AG08395 (cell line): Measurements from ENCODE around the gene DUSP19.

Experiments used
- DNase-seq: peaks from one replicate; pipeline ENCODE4 v3.0.0; 2012; ENCODE audit warnings: mixed read lengths, low spot score

DUSP19 gene

DNA sequence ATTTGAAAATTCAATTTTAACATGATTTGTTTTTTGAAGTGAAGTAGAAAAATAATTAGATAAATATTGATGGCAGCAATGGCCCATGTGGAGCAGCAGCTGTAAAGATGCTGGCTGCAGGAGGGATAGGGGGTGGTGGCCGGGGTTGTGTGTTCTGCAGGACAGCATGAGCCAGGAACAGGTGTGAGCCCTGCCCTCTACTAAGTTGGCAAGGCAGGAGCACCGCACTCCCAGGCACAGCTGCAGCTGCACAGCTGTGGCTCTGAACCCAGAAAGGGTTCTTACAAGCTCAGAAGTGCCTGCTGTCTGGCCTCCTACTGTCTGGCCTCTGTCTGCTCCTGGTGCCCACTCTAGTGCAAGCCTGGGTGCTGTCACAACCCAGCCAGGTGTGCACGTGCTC is 10.0 kb upstream of the DUSP19 start:
- DNase-seq = no peak

GRCh38 chr2:183069174-183069573 is 9.4 kb upstream of the DUSP19 start:
- DNase-seq = no peak

DNA sequence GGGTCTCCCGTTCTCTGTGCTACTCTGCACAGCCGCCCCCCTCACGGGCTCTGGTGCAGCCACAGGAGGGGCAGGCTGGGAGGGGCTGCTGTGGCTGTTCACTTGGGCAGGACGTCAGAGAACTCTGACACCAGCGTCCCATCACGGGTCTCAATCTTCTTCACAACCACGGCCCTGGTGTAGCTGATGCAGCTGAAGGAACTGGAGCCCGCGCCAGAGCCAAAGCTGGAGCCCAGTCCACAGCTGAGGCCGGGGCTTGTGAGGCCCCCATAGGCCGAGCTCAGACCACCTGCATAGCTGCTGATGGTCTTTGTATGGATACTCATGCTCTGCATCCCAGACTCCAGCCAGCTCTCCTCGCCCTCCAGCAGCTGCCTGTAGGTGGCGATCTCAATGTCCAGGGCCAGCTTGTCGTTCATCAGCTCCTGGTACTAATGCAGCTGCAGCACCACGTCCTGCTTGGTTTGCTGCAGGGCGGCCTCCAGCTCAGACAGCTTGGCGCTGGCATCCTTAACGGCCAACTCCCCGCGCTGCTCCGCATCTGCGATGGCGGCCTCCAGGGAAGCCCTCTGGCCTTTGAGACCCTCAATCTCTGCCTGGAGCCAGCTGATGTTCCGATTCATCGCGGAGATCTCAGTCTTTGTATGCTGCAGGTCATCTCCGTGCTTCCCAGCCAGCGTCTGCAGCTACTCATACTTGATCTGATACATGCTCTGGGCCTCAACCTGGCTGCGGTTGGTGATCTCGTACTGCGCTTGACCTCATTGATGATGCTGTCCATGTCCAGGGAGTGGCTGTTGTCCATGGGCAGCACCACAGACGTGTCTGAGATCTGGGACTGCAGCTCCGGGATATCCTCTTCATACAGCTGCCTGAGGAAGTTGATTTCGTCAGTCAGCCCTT is 7.4 kb upstream of the DUSP19 start:
- peak; percentile 29 for DNase-seq

DNA sequence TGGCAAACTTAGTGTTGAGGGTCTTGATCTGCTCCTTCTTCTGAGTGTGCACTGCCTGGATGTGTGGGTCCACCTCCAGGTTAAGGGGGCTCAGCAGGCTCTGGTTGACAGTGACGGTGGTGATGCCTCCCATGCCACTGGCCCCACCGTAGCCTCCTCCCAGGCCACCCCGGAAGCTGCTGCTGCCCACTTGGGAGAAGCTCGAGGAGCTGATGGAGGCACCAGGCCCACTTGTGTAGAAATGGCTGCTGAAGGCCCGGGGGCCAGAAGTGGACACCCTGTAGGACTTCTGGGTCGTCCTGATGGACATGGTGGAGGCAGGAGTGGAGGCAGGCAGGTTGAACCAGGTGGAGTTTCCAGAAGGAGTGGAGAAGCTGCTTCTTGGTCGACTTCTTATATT is 6.4 kb upstream of the DUSP19 start:
- no peak for DNase-seq

DNA sequence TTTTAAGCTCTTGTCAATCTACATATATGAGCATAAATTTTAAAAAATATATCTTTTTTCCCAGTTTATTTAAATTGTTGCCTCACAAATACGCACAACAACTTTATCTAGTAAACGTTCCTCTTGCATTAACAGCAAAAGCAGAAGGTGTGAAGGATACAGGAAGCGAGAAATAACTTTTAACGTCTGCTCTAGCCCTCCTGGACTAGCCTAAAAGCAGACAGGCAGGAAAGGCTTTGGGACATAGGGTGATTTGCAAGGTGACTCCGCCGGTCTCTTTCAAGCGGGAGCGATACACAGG is 434 bp upstream of the DUSP19 start:
- DNase-seq = no peak

- DNase-seq = peak; percentile 29
These were observed 710 bp downstream of the DUSP19 start for GRCh38 chr2:183079139-183079775.

- no peak for DNase-seq
These were observed 3.4 kb downstream of the DUSP19 start for GRCh38 chr2:183081911-183082310.

DNA sequence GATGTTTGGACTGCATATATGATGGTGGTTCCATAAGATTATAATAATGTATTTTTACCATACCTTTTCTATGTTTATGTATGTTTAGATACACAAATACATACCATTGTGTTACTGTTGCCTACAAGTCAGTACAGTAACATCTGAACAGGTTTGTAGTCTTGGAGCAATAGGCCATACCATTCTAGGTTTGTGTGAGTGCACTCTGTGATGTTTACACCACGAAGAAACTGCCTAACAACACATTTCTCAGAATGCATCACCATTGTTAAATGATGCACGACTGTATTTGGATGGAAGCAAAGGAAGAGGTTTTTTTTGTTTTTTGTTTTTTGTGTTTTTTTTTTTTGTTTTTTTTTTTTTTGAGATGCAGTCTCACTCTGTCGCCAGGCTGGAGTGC is 9.5 kb downstream of the DUSP19 start:
- no peak for DNase-seq

DNA sequence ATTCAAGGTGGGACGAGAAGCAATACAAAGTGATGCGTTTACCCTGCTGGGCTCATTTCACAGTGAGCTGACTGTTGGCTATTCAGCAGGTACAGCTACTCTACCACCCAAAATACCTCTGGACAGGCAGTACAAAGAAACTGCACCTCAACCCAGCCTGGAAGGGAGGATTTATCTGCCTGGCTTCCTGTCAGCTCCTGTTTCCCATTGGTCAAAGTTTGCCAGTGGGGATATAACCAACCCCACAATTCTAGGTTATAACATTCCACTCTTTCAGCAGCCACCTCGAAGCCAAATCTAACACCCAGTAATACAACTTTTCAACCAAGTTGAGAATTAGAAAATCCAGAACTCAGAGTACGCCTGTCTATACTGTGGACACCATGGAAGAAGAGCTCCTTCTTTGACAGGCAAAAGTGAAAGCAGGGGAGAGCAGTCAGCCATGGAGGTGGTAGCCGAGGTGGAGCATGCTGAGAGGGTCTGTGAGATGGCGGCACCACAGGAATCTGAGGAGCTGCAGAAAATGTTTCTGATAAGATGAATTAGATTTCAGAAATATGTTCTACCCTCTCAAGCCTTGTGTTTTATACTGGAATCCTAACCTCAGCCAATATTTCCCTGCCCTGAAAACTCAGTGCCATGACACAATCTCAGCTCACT is 10.8 kb downstream of the DUSP19 start:
- DNase-seq = no peak

- no peak for DNase-seq
These were observed 12.9 kb downstream of the DUSP19 start for GRCh38 chr2:183091318-183091953.

DNA sequence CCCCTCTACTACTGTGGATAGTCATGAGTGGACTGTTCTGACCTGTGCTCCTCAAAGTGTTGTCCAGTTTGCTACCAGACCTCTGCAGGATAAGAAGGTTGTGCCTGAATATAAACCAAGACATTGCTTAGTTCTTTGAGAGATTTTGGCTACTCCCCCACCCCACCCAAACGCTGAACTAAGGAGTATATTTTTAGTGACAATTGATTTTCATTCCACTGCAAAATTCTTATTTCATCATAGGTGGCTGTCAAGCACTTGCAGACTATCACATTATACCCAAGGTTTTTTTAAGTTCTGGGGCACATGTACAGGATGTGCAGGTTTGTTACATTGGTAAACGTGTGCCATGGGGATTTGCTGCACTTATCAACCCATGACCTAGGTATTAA is 13.4 kb downstream of the DUSP19 start:
- no peak for DNase-seq

- DNase-seq = peak; percentile 40
These were observed 15.5 kb downstream of the DUSP19 start for GRCh38 chr2:183093857-183094657.

GRCh38 chr2:183105402-183106134 is 27.0 kb downstream of the DUSP19 start:
- DNase-seq = no peak

- no peak for DNase-seq
These were observed 34.0 kb downstream of the DUSP19 start for GRCh38 chr2:183112577-183112976.

DNA sequence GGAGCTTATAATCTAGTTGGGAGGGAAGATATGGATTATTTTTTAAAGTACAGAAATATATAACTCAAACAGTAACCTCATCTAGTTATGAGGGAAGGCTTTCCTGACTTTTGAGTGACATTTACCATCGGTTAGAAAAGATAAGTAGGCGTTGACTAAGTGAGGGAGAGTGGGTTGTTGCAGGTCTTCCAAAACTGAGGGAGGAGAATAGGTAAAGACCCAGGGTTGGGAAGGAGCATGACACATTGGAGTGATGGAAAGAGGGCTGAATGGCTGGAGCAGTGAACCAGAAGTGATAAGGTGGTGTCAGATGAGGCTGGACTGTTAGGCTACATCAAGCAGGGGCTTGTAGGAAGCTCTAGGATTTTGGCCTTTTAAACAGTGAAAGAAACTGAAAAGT is 35.1 kb downstream of the DUSP19 start:
- DNase-seq = no peak

DNA sequence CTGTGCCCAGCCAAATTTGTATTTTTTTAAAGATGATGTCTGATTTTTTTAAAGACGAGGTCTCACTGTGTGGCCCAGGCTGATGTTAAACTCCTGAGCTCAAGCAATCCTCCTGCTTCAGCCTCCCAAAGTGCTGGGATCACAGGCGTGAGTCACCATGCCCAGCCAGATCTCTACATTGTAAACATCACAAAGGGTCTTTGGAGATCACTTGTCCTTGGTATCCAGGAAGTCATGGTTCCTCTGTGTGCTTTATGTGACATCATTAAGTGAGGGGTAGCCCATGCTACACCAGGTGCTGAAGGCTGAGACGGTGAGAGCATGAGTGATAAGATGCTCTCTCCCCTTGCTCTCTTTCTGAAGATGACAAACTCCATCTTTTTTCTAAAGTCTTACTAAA is 38.7 kb downstream of the DUSP19 start:
- no peak for DNase-seq

- no peak for DNase-seq
These were observed 44.8 kb downstream of the DUSP19 start for GRCh38 chr2:183123117-183123958.

- DNase-seq = no peak
These were observed 45.3 kb downstream of the DUSP19 start for GRCh38 chr2:183123959-183124221.

GRCh38 chr2:183124222-183124956 is 45.8 kb downstream of the DUSP19 start, which contains the start of gene NUP35:
Gene NUP35, plus strand, starts transcription at chr2:183124443. Its CDS starts 15 bp downstream, at chr2:183124458.
- DNase-seq = peak; percentile 91

- no peak for DNase-seq
These were observed 46.4 kb downstream of the DUSP19 start for GRCh38 chr2:183124957-183125255.
